NCI-H1930 (cell line): Measurements from ENCODE around the gene ARHGEF39.
"Not testable (repeated sequence)": the region's sequence is repeated elsewhere in the genome, so short reads cannot be mapped to it uniquely, and the experiment has no call there.

Source experiments
- DNase-seq, 2 experiments: peaks; one replicate each; lab custom pipeline; 2025; lab: John Stamatoyannopoulos, UW

The ARHGEF39 gene

DNA sequence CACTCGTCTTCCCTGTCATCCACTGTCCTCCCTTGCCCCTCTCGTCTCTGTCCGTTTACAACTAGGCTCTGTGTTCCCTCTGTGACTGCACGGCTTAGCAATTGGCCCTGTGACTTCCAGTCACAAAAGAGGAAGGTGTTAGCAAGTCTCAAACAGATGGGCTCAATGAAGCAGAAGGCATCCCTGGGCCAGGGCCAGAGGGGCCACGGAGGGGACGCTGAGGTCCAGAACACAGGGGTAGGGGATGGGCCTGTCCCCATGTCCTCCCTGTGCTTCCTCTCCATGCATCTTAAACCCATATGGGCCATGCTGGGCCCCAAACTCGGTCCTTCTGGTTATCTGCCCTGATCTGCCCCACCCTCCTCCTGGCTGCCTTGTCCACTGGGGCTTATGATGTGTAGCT lies 46.7 kb downstream of the ARHGEF39 start, which contains the start of gene CD72:
Gene CD72, minus strand, starts transcription at position 89 of the 403 bp plus-strand sequence. CDS start 110 bp downstream, outside the sequence.
- no peak for DNase-seq

DNA sequence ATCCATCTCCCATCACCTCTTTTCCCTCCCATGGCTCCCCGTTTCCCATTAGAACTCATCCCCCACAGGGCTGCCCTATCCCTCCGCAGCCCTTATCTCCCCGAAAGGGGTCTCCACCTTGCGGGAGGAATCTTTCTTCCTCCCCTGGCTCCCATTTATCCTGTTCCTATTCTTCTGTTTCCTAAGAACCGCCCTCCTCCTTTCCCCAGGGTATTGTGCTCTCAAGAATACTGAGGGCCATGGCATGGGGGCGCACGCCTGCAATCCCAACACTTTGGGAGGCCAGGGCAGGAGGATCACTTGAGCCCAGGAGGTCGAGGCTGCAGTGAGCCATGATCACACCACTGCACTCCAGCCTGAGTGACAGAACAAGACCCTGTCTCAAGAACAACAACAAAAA lies 47.4 kb downstream of the ARHGEF39 start:
- DNase-seq = no peak

DNA sequence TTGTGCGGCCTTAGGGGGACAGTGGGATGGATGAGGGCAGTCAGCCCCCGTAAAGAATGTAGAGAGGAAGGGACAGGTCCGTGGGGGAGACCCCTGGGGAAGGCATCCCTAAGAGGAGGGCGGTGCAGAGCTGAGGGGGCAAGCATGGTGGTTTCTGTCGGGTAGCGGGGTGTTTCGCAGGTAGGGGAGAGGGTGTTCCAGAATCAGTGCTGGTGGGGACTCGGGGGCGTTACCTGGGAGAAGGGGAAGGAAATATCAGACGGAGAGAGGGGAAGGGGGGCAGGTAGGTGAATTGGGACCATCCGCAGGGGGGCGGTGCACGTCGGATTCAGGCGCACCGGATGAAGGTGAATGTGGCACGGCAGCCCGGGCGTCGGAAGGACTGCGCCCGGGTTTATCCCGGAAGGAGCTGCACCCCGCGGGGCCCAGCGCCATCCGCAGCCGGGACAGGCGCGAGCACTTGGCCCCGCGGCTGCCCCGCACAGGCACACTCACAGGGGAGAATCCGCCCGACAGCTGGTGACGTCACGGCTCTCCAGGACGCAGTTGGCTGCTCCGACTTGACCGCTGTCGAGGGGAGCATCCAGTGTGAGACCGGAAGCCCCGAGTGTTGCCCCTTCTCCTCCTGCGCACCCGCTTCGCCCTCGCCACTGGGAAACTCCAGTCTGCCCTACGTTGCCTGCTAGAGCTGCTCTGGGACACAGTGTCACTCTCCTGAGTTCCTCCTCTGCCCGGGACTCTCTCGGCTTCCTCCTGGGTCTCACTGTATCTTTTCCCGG lies 48.1 kb downstream of the ARHGEF39 start:
- peak in 1 of 2 experiments; percentile 64 for DNase-seq

DNA sequence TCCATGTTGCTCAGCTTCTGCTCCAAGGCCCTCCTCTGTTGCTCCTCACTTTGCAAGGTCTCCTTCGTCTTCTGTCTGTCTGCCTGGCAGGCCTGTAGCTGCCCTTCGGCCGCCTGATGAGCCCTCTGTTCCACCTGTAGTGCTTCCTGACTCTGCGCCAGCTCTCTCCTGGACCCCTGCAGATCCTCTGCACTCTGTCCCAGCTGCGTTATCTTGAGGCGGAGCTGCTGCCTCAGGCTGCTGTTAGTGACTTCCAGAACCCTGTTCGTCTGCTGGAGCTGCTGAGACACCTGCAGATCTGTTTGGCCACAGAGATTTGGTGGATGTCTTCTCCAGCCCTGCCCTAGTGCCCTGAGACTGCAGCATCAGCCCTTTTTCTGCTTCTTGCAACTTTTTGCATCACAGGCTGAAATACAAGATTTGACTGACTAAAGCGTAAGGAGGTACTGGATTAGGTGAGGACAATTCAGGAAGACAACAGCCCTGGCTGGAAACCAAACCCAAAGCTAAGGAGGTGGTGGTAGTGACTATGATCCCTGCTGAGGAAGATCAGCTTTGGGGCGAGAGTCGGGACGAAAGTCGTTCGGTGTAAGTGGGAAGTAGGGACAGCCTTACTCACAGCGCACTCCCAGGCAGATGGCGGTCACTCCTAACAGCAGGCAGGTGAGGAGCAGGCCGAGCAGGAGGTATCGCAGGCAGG lies 48.9 kb downstream of the ARHGEF39 start:
- DNase-seq = no peak

DNA sequence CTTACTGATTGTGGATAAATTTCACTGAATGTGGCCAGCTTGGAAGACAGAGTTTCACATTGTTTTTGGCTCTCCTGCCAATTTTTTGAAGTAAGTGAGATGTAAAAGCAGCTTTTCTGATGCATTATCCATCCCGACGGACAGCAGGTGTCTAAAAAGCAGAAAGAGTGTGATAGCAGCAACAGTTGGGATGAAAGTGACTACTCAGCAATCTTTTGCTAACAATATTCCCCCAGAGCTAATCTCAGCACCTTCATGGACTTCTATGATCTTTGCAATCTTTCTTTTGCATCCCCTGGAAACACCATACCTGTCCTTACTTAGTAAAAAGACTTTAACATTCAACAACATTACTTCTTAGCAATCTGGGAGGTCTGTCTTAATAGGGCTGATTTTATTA lies 52.2 kb downstream of the ARHGEF39 start:
- no peak for DNase-seq

DNA sequence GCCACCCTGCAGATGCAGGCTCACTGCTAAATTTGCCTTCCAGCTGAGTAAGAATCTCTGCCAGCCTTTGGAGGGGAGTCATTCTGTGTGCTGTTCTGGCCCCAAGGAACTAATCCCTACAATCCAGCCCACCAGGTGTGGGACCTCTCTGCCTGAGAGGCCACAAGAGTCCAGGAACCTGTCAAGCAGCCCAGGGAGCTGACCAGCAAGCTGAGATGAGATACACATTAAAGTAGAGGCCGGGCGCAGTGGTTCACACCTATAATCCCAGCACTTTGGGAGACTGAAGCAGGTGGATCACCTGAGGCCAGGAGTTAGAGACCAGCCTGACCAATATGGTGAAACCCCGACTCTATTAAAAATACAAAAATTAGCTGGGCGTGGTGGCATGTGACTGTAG lies 52.9 kb downstream of the ARHGEF39 start:
- not testable (repeated sequence) for DNase-seq

DNA sequence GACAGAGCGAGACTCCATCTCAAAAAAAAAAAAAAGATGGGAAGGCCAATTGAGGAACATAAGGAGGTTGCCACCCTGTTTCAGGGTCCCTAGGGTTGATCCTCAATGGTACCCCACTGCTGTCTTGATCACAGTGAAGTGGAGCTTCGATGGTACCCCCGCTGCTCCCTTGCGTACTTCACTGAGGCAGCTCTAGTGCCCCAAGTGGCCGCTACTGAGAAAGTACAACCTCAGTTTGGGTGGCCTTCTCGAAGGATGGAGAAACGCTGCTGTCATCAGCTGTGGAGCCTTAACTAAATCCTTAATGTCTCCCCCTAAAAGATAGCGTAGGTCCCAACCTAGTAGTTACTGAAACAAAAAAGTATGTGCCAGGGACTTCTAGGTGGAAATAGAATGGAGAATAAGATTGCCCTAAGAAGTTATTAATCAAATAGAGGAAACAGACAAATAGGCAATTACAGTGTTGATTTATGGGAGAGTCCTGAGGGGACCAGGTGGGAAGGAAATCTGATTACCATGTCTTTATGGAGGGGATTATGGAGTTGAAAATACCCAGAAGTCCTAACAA lies 53.7 kb downstream of the ARHGEF39 start:
- peak in 1 of 2 experiments; percentile 44 for DNase-seq

DNA sequence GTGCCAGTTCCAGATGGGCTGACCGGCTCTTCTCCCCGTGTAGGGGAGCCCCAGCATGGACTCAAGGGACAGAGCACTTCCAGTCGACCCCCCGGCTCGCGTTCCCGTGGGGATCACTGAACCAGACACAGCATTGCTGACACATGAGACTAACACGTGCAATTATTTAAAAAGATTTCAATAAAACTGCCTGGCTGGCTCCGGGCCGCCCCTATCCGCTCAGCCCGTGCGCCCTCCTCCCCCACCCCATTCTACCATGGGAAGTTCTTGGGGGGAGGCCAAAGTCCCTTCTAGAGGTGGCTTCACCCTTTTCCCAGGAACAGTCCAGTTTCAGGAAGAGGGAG lies 55.2 kb downstream of the ARHGEF39 start:
- DNase-seq = no peak
